ENCODE results near the gene NLGN1. TPM values are rescaled to one million over a fixed set of nuclear protein-coding genes. Genes with fewer than 3 reads are reported as not detected.

Gene NLGN1
- total and polyA plus RNA-seq, 12 donors = 0.13 to 3.7 (median 0.84) TPM

- no peaks in the 10 kb centered on the region for H3K36me3 ChIP-seq (replicated peaks in 1 of 2)
- no peaks in the 10 kb centered on the region for H3K27me3 ChIP-seq
- H3K27ac ChIP-seq = no peak overlapping the region
- H3K4me3 ChIP-seq = no peak overlapping the region
- DNase-seq = no peak
- no peaks in the 10 kb centered on the region for H3K4me1 ChIP-seq (replicated peaks in 1 of 2)
- no peaks in the 10 kb centered on the region for H3K9me3 ChIP-seq (replicated peaks in 1 of 3)
- TF ChIP-seq CTCF (IDR thresholded peaks at IDR 0.05) (no peak), POLR2A (IDR thresholded peaks at IDR 0.05) (no peak)
- WGBS, 4 donors = 69 to 77% (median 72%) methylated on average over 2 of the region's 2 CpGs
- intact Hi-C loops (cut with DNase I) = no loop called here
Observed at GRCh38 chr3:174333640-174334039, 936.1 kb downstream of the NLGN1 start.

- intact Hi-C loops (cut with DNase I) = no loop called here
- no peaks in the 10 kb centered on the region for H3K36me3 ChIP-seq (replicated peaks in 1 of 2)
- 73 to 82% (median 75%) methylated on average over 3 of the region's 3 CpGs for WGBS, 4 donors
- no peak overlapping the region for H3K4me3 ChIP-seq
- DNase-seq = no peak
- no peak for TF ChIP-seq CTCF (IDR thresholded peaks at IDR 0.05)
- TF ChIP-seq POLR2A (IDR thresholded peaks at IDR 0.05) = no peak
- H3K4me1 ChIP-seq (replicated peaks in 1 of 2) = no peaks in the 10 kb centered on the region
- H3K27me3 ChIP-seq = no peaks in the 10 kb centered on the region
- no peaks in the 10 kb centered on the region for H3K9me3 ChIP-seq (replicated peaks in 1 of 3)
- no peak overlapping the region for H3K27ac ChIP-seq
Observed at GRCh38 chr3:174334111-174334510, 936.6 kb downstream of the NLGN1 start.

GRCh38 chr3:174335324-174335723, 937.8 kb downstream of the NLGN1 start:
- 74 to 86% (median 80%) methylated on average over 1 of the region's 1 CpG for WGBS, 4 donors
- Histone ChIP-seq H3K36me3 (replicated peaks in 1 of 2) (no peaks in the 10 kb centered on the region), H3K9me3 (replicated peaks in 1 of 3) (no peaks in the 10 kb centered on the region), H3K27me3 (no peaks in the 10 kb centered on the region), H3K27ac (no peak overlapping the region), H3K4me1 (replicated peaks in 1 of 2) (no peaks in the 10 kb centered on the region), H3K4me3 (no peak overlapping the region)
- DNase-seq = no peak
- TF ChIP-seq POLR2A (IDR thresholded peaks at IDR 0.05) (no peak), CTCF (IDR thresholded peaks at IDR 0.05) (no peak)
- intact Hi-C loops (cut with DNase I) = no loop called here

- no peaks in the 10 kb centered on the region for H3K4me1 ChIP-seq (replicated peaks in 1 of 2)
- no peaks in the 10 kb centered on the region for H3K36me3 ChIP-seq (replicated peaks in 1 of 2)
- no peaks in the 10 kb centered on the region for H3K27me3 ChIP-seq
- H3K4me3 ChIP-seq = no peak overlapping the region
- intact Hi-C loops (cut with DNase I) = no loop called here
- TF ChIP-seq CTCF (IDR thresholded peaks at IDR 0.05) = no peak
- peak overlapping the region in 1 of 5 donors; percentile 3 for H3K27ac ChIP-seq
- DNase-seq = no peak
- H3K9me3 ChIP-seq (replicated peaks in 1 of 3) = no peaks in the 10 kb centered on the region
Observed at GRCh38 chr3:174335910-174336309, 938.4 kb downstream of the NLGN1 start.

Small RNA genes lying within 50 kb of the gene (small RNA-seq; reads per million reads assigned to genes)
- 0 reads per million in 2 donors for gene RN7SKP234
